HepG2 (cell line): ENCODE measurements around the gene FLRT3. TPM values are rescaled to one million over a fixed set of nuclear protein-coding genes. Genes with fewer than 3 reads are reported as not detected.

Experiments
- ATAC-seq: fragments of 200-7000 bp; cut with Tn5 transposase; 3 replicates; pipeline ENCODE4 v1.9.1; 2020; ENCODE audit warnings: mild to moderate bottlenecking, moderate library complexity
- BruUV-seq: library from RNA; stranded (reverse); fragments of 400-500 nt; replicated peaks from 2 replicates; lab custom pipeline; 2021; lab: Mats Ljungman, UMichigan
- CTCF ChIA-PET: fragments of 300-600 bp; formaldehyde crosslinking; extraction: SDS; loops from one replicate; lab custom pipeline; 2021; ENCODE audit warnings: low total read pairs, inconsistent platforms, low intra/inter-chr PET ratio; lab: Yijun Ruan, JAX
- POLR2A ChIA-PET: fragments of 350-600 bp; sonication (Branson Sonifier 250); formaldehyde crosslinking; loops from one replicate; lab custom pipeline; 2020; ENCODE audit warnings: antibody characterized with exemption, inconsistent platforms; lab: Yijun Ruan, JAX
- DNase-seq: peaks from one replicate; pipeline ENCODE4 v3.0.0-alpha.2; 2015; ENCODE audit warnings: low spot score
- FAIRE-seq: peaks from 3 replicates; lab custom pipeline; 2011; peaks lifted over from hg19 to GRCh38; lab: Jason Lieb, UNC
- H2AFZ ChIP-seq: one replicate; pipeline ENCODE4 v1.6.1; 2011; ENCODE audit warnings: low read length, inconsistent platforms
- H3K27ac ChIP-seq: fragments of 300-600 bp; 3 replicates; pipeline ENCODE4 v1.8.0; 2011; ENCODE audit warnings: mixed run types, mild to moderate bottlenecking, mixed read lengths, low read length, inconsistent platforms; ENCODE audit not compliant: insufficient read depth; ENCODE audit errors: extremely low read length
- H3K27me3 ChIP-seq, 2 experiments: fragments of 200-600 bp in 1 of 2; 2 replicates in 1 of 2; 3 replicates in 1 of 2; pipeline versions ENCODE4 v1.6.0 to v1.8.0; 2011; ENCODE audit warnings: low read length in 2 of 2, mild to moderate bottlenecking in 2 of 2, moderate library complexity in 2 of 2, inconsistent platforms in 1 of 2; ENCODE audit not compliant: insufficient read depth in 2 of 2, control insufficient read depth in 1 of 2
- H3K36me3 ChIP-seq, 2 experiments: fragments of 200-600 bp in 1 of 2; replicated peaks in 1 of 2; 2 replicates in 1 of 2; 3 replicates in 1 of 2; pipeline versions ENCODE4 v1.5.1 to v1.8.0; 2011; ENCODE audit warnings: low read length in 2 of 2, inconsistent platforms in 1 of 2; ENCODE audit not compliant: insufficient read depth in 2 of 2, control insufficient read depth in 1 of 2
- H3K4me1 ChIP-seq: 2 replicates; pipeline ENCODE4 v1.5.1; 2012; ENCODE audit warnings: low read length, inconsistent platforms; ENCODE audit not compliant: insufficient read depth
- H3K4me2 ChIP-seq: 2 replicates; pipeline ENCODE4 v1.6.0; 2011; ENCODE audit warnings: low read depth, low read length, inconsistent platforms
- H3K4me3 ChIP-seq, 3 experiments: fragments of 200-600 bp in 1 of 3; sonication (generic), shearing (Covaris generic) in 1 of 3; replicated peaks in 1 of 3; 2 replicates each; pipeline ENCODE4 v1.5.1; 2011 to 2016; ENCODE audit warnings: low read length in 3 of 3, inconsistent platforms in 2 of 3, low read depth in 2 of 3, mild to moderate bottlenecking in 2 of 3, control low read depth in 1 of 3, mixed read lengths in 1 of 3; ENCODE audit not compliant: insufficient read depth in 1 of 3
- H3K79me2 ChIP-seq: one replicate; pipeline ENCODE4 v1.6.1; 2011; ENCODE audit warnings: low read length, inconsistent platforms; ENCODE audit not compliant: insufficient read depth
- H3K9ac ChIP-seq: 2 replicates; pipeline ENCODE4 v1.6.0; 2011; ENCODE audit warnings: mild to moderate bottlenecking, low read depth, low read length, inconsistent platforms; ENCODE audit not compliant: insufficient read depth
- H3K9me3 ChIP-seq: 2 replicates; pipeline ENCODE4 v1.5.1; 2012; ENCODE audit warnings: mild to moderate bottlenecking, low read length
- H4K20me1 ChIP-seq: 2 replicates; pipeline ENCODE4 v1.6.0; 2011; ENCODE audit warnings: inconsistent platforms, mild to moderate bottlenecking, low read length, moderate library complexity; ENCODE audit not compliant: insufficient read depth
- HCFC1 ChIP-seq: fragments of 150-350 bp; IDR thresholded peaks from 2 replicates; pipeline ENCODE4 v1.6.1; 2014; ENCODE audit warnings: low read depth, low read length
- HNRNPL ChIP-seq: fragments of 200-400 bp; formaldehyde crosslinking; IDR thresholded peaks from 2 replicates; pipeline ENCODE4 v1.6.1; 2017; ENCODE audit warnings: mild to moderate bottlenecking, low read depth, low read length
- MYPOP ChIP-seq: sonication (generic); formaldehyde crosslinking; IDR thresholded peaks from 2 replicates; pipeline ENCODE4 v1.8.1; 2023; ENCODE audit warnings: mild to moderate bottlenecking, moderate library complexity, missing genetic modification reagents
- PBX2 ChIP-seq: IDR thresholded peaks from 2 replicates; pipeline ENCODE4 v1.6.1; 2016; ENCODE audit warnings: control low read depth
- RFXANK ChIP-seq: IDR thresholded peaks from 2 replicates; pipeline ENCODE4 v1.6.1; 2016
- RFXAP ChIP-seq: sonication (generic); formaldehyde crosslinking; IDR thresholded peaks from 2 replicates; pipeline ENCODE4 v1.4.0; 2020; ENCODE audit warnings: missing genetic modification reagents, borderline replicate concordance
- SMC3 ChIP-seq: IDR thresholded peaks from 2 replicates; pipeline ENCODE4 v1.6.1; 2011; ENCODE audit warnings: low read length, improper control_type of control experiment
- SNAPC5 ChIP-seq: sonication (generic); formaldehyde crosslinking; IDR thresholded peaks from 2 replicates; pipeline ENCODE4 v1.8.1; 2023; ENCODE audit warnings: mild to moderate bottlenecking, missing genetic modification reagents, borderline replicate concordance
- STAT5B ChIP-seq: sonication (generic); formaldehyde crosslinking; IDR thresholded peaks from 2 replicates; pipeline ENCODE4 v1.4.0; 2020; ENCODE audit warnings: missing genetic modification reagents
- ZNF18 ChIP-seq: sonication (generic); formaldehyde crosslinking; IDR thresholded peaks from 2 replicates; pipeline ENCODE4 v1.8.0; 2022; ENCODE audit warnings: mild to moderate bottlenecking, missing genetic modification reagents; ENCODE audit not compliant: insufficient replicate concordance
- ZNF234 ChIP-seq: sonication (generic); formaldehyde crosslinking; conservative IDR thresholded peaks from 2 replicates; pipeline ENCODE4 v1.5.1; 2020; ENCODE audit warnings: mild to moderate bottlenecking, missing genetic modification reagents
- ZNF335 ChIP-seq: sonication (generic); formaldehyde crosslinking; IDR thresholded peaks from 2 replicates; pipeline ENCODE4 v1.4.0; 2020; ENCODE audit warnings: missing genetic modification reagents
- ZNF350 ChIP-seq: sonication (generic); formaldehyde crosslinking; IDR thresholded peaks from 2 replicates; pipeline ENCODE4 v1.4.0; 2020; ENCODE audit warnings: mild to moderate bottlenecking, low read depth, missing genetic modification reagents, borderline replicate concordance
- ZNF839 ChIP-seq: sonication (generic); formaldehyde crosslinking; IDR thresholded peaks from 2 replicates; pipeline ENCODE4 v1.4.0; 2020; ENCODE audit warnings: missing genetic modification reagents, mild to moderate bottlenecking, borderline replicate concordance
- ZSCAN21 ChIP-seq: sonication (generic); formaldehyde crosslinking; IDR thresholded peaks from 2 replicates; pipeline ENCODE4 v1.8.0; 2022; ENCODE audit warnings: mild to moderate bottlenecking, missing genetic modification reagents, moderate library complexity, borderline replicate concordance
- WGBS: methylation state at CpG from one replicate; pipeline ENCODE4 v1.1.6; 2017; ENCODE audit warnings: low lambda C conversion rate; 5-methylcytosine and 5-hydroxymethylcytosine counted together
- in situ Hi-C: cut with HindIII; loops from 2 replicates; pipeline ENCODE4 v1.10.0; 2017; ENCODE audit warnings: low pct_unique_long_range_greater_than_20kb; ENCODE audit not compliant: extremely low pct_ligation_motif_present
- intact Hi-C: fragments of 100-400 bp; cut with micrococcal nuclease; formaldehyde crosslinking; loops from one replicate; pipeline ENCODE4 v1.10.0; 2022; ENCODE audit not compliant: unreplicated experiment
- polyA plus RNA-seq, 8 experiments: library from polyadenylated mRNA; depleted of rRNA in 3 of 8; stranded (reverse) in 7 of 8; unstranded in 1 of 8; fragments of >200 nt; fragmentation: Illumina TruSeq in 4 of 8; extraction: Trizol in 4 of 8; gene quantifications; 2 replicates each; pipeline versions ENCODE4 v1.2.1 to v1.2.3, GENCODE V29; 2011 to 2016; ENCODE audit warnings: low read depth in 4 of 8, missing spikeins in 1 of 8, mixed read lengths in 1 of 8; ENCODE audit not compliant: insufficient read depth in 1 of 8
- total RNA-seq, 5 experiments: library from RNA; depleted of rRNA; stranded (reverse); fragments of >200 nt; fragmentation: Illumina TruSeq; extraction: Trizol; gene quantifications; 2 replicates each; pipeline ENCODE4 v1.2.3, GENCODE V29; 2016; ENCODE audit warnings: low read depth in 1 of 5

The FLRT3 gene
- total and polyA plus RNA-seq, 2 of the 13 experiments (the other 11 are each of a cell fraction or from before 2014, with no cell fraction given), result 0.44 to 5.3 TPM

GRCh38 chr20:14295770-14296309 lies 41.6 kb downstream of the FLRT3 start:
- Histone ChIP-seq H3K9me3 (no peaks in the 10 kb centered on the region), H3K27me3 (no peaks in the 10 kb centered on the region), H3K79me2 (no peaks in the 10 kb centered on the region), H4K20me1 (no peaks in the 10 kb centered on the region), H3K4me2 (no peak overlapping the region), H3K27ac (no peak overlapping the region), H3K9ac (no peak overlapping the region), H3K4me3 (no peak overlapping the region), H3K4me1 (no peaks in the 10 kb centered on the region), H3K36me3 (no peaks in the 10 kb centered on the region), H2AFZ (no peak overlapping the region)
- no TSS peak for BruUV-seq
- CTCF ChIA-PET, result no interaction called here
- ATAC-seq (no peak), DNase-seq (no peak), FAIRE-seq (no peak)
- intact Hi-C loops (no loop called here), in situ Hi-C loops (no loop called here)
- no peak for TF ChIP-seq STAT5B (CRISPR knock-in tag)
- no peak for TF ChIP-seq ZNF839 (CRISPR knock-in tag)
- TF ChIP-seq HCFC1, result no peak
- no peak for TF ChIP-seq RFXAP
- no peak for TF ChIP-seq HNRNPL
- no peak for TF ChIP-seq ZNF350 (CRISPR knock-in tag)
- 0% methylated on average over 3 of the region's 3 CpGs for WGBS
- POLR2A ChIA-PET, result no interaction called here

- H3K36me3 ChIP-seq, result no peaks in the 10 kb centered on the region
- no peak overlapping the region for H3K4me2 ChIP-seq
- ChIA-PET CTCF (no interaction called here), POLR2A (no interaction called here)
- H3K4me1 ChIP-seq, result no peaks in the 10 kb centered on the region
- in situ Hi-C loops (no loop called here), intact Hi-C loops (no loop called here)
- H3K27me3 ChIP-seq, result no peaks in the 10 kb centered on the region
- H3K79me2 ChIP-seq, result no peaks in the 10 kb centered on the region
- H4K20me1 ChIP-seq, result no peaks in the 10 kb centered on the region
- no peak overlapping the region for H2AFZ ChIP-seq
- H3K9me3 ChIP-seq, result no peaks in the 10 kb centered on the region
- no peak overlapping the region for H3K27ac ChIP-seq
- no peak overlapping the region for H3K9ac ChIP-seq
- no peak overlapping the region for H3K4me3 ChIP-seq
- FAIRE-seq (no peak), DNase-seq (no peak), ATAC-seq (no peak)
- BruUV-seq, result no TSS peak
- 20% methylated on average over 2 of the region's 2 CpGs for WGBS
- no peak for TF ChIP-seq SNAPC5 (CRISPR knock-in tag)
- TF ChIP-seq ZNF18, result no peak
- no peak for TF ChIP-seq SMC3
- TF ChIP-seq ZNF350 (CRISPR knock-in tag), result no peak
- no peak for TF ChIP-seq MYPOP (CRISPR knock-in tag)
- no peak for TF ChIP-seq ZNF234 (CRISPR knock-in tag)
- TF ChIP-seq PBX2 (CRISPR knock-in tag), result no peak
- no peak for TF ChIP-seq ZNF335
- no peak for TF ChIP-seq RFXANK (CRISPR knock-in tag)
- TF ChIP-seq ZSCAN21, result no peak
Observed at GRCh38 chr20:14295238-14295637, 42.2 kb downstream of the FLRT3 start.
